Cardiac fibroblast (primary cell): Measurements from ENCODE around the gene GMPR2.
A peak's percentile ranks its signal among the peaks of the same experiment; 100 is the strongest.

Experiments
- DNase-seq, 2 donors: peaks; one replicate each; pipeline versions ENCODE4 v3.0.0 to v3.0.0-alpha.2; 2010; ENCODE audit warnings: low read depth in 2 of 2
- H3K4me3 ChIP-seq, 2 donors: replicated peaks in 1 of 2; 1 replicate in 1 of 2; 2 replicates in 1 of 2; pipeline ENCODE4 v1.5.1; 2011; ENCODE audit warnings: low read depth in 2 of 2, low read length in 2 of 2, mild to moderate bottlenecking in 2 of 2, moderate library complexity in 1 of 2
- TF ChIP-seq, protein P1 (sequence below): IDR thresholded peaks from one replicate; pipeline ENCODE4 v1.5.1; 2011; ENCODE audit warnings: low read depth, mild to moderate bottlenecking, low read length, inconsistent platforms

GMPR2 gene

DNA sequence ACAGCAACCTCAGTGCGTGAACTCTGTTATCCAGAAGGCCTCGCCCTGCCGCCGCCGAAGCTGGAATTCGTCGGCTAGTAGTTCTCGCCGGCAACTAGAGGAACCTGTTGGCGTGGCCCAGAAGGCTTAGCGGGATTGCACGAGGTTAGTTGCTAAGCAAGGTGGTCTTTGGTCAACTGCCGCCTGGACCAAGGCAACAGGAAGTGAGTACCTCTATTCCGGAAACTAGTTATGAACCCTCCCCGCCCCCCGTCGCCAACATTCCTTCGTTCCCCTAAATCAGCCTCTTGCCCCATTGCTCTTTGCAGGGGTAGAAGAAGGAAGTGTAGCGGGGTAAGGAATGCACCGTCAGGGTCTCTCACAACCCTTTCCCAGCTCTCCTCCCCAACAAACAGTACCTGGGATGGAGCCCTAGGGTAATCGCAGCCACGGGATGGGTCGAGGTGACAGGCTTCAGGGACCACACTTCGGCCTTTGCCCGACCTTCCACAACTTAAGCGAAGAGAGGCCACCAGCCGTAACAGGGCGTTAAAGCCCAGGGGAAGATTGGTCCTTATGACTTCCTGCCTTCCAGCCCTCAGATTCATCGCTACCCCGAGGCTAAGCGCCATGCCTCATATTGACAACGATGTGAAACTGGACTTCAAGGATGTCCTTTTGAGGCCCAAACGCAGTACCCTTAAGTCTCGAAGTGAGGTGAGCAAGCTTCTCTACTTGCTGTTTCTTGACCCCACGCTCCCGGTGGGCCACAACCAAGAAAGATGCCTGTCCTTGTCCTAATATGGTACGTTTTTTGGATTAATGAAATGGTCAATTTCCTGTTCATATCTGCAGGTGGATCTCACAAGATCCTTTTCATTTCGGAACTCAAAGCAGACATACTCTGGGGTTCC, at the start of gene GMPR2:
Gene GMPR2 (plus strand): TSS at position 285 of the 893 bp plus-strand sequence. CDS start 325 bp downstream, at position 610.
- H3K4me3 ChIP-seq = peak within 1 kb of the TSS; percentile 80 to 85
- TF ChIP-seq, protein P1, sequence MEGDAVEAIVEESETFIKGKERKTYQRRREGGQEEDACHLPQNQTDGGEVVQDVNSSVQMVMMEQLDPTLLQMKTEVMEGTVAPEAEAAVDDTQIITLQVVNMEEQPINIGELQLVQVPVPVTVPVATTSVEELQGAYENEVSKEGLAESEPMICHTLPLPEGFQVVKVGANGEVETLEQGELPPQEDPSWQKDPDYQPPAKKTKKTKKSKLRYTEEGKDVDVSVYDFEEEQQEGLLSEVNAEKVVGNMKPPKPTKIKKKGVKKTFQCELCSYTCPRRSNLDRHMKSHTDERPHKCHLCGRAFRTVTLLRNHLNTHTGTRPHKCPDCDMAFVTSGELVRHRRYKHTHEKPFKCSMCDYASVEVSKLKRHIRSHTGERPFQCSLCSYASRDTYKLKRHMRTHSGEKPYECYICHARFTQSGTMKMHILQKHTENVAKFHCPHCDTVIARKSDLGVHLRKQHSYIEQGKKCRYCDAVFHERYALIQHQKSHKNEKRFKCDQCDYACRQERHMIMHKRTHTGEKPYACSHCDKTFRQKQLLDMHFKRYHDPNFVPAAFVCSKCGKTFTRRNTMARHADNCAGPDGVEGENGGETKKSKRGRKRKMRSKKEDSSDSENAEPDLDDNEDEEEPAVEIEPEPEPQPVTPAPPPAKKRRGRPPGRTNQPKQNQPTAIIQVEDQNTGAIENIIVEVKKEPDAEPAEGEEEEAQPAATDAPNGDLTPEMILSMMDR = no peak
- DNase-seq = peak in 1 of 2 donors; percentile 17

DNA sequence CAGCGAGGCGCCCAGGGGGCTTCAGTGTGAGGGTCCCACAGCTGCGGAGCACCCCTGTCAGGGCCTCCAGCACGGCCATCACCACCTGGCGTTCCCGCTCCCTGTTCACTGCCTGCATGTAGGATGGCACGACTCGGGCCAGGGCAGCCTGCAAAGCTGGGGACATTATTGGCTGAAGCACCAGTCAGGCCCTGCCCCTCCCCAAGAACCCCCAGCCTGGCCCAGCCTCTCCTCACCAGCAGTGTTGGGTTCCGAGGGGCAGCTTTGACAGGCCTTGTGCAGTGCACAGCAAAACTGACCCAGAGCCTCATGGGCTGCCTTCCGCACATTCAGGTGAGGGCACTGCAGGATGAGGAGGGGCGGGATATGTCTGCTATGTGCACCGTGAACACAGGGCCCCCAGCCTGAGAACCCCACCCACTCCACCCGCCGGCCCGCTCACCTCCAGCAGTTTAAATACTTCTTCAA, 49.7 kb upstream of the GMPR2 start:
- DNase-seq = no peak
- H3K4me3 ChIP-seq = no peak overlapping the region
- TF ChIP-seq, protein P1 = no peak

DNA sequence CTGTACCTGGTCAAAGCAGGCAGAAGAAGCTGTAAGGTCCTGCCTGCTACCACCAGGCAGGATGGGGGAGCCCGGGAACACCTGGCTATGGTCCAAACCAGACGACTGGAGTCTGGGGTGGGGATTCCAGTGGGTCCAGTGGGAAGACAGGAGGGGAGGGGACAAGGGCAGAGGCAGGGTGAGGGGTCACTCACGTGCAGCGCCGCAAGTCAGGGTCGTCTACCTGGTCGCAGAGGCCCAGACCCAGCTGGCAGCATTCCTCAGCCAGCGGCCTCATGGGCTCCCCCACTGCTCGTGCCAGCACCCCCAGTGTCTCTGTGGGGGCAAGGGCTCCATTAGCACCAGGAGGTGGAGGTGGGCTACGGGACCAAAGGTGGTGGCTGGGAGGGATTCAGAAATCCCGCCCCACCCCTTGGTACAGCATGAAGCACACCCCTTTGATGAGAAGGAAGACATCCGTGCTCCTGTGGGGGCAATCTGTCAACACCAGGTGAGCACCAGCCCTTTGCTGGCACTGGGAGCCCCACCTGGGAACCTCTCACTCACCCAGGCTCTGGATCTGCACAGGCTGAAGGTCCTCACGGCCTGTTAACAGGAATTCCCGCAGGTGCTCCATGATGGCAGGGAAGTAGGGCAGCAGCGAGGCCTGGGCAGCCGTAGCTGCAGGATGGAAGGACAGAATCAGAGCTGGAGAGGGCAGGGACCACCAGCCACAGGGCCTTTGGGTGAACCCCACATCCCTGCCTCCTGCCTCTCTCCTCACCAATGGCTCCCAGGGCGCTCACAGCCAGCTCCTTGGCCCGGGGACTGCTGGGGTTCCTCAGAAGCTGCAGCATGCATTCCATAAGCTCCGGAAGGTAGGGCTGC, 48.4 kb upstream of the GMPR2 start:
- no peak overlapping the region for H3K4me3 ChIP-seq
- TF ChIP-seq, protein P1 = no peak
- no peak for DNase-seq

DNA sequence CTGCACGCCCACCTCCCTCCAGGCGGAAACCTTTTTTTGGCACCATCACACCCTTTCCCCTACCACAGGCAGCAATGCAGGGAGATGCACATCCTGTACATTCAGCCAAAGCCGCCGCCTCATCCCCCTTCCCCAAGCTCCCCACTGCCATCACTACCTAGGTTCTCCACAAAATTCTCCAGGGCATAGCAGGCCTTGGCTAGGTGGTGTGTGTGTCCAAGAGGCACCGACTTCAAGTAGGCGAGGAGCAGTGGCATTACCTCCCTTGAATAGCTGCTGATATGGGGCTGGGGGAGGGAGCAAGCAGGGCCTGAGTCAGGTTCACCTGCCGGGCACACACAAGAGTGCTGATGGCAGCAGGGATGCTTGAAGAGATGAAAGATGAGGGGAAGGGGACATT, 47.7 kb upstream of the GMPR2 start:
- no peak for DNase-seq
- TF ChIP-seq, protein P1 = no peak
- no peak overlapping the region for H3K4me3 ChIP-seq

DNA sequence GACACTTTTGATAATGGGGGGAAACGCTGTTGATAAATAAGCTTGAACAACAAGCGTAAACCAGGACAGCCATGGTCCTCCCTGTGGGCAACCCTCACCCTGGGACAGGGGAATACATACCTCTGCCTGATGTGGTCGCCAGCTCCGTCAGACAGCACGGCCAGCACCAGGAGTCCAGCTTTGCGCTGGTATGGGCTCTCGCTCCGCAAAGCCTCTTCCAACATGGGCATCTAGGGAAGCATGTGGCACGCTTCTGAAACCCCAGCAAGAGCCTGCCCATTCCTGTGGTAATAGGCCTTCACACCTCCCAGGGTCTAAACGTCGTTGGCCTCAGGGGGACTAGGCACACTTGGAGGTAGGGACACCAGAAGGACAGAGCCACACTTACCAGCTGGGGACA, 47.0 kb upstream of the GMPR2 start:
- H3K4me3 ChIP-seq = no peak overlapping the region
- DNase-seq = no peak
- TF ChIP-seq, protein P1 = no peak

DNA sequence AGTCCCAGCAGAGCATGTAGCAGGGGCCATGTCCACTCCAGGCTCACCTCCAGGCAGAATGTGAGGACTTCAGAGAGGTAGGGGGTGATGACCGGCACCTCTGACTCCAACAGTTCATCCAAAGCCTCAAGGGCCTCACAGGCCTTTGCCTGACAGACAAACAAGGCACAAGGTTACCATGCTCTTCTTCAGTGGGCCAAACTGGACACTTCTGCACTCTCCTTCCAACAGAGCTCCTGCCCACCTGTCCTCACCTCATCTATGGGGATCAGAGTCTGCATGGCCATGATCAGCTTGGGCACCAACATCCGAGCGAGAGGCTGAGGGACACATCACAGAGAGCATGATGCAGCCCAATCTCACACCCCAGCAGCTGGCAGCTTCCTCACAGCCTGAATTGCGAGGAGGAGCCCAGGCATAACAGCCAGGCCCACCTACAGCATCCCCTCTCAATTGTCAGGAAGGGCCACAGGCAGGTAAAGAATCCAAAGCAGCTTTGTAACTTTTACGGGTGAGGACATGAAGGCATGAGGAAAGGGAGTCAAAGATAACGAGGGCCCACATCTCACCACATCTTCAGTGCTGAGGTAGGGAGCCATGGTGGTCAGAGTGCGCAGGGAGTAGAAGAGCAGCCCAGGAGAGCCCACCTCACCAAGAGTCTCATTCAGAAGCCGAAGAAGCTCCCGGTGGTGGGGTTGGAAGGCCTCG, 45.7 kb upstream of the GMPR2 start:
- H3K4me3 ChIP-seq = no peak overlapping the region
- TF ChIP-seq, protein P1 = no peak
- no peak for DNase-seq
